ENCODE results near the gene WIPF1. TPM values are rescaled to one million over a fixed set of nuclear protein-coding genes. Genes with fewer than 3 reads are reported as not detected.
A peak's percentile ranks its signal among the peaks of the same experiment; 100 is the strongest.

The WIPF1 gene
- total and polyA plus RNA-seq, 8 donors, result 30.7 to 117 (median 33.4) TPM

DNA sequence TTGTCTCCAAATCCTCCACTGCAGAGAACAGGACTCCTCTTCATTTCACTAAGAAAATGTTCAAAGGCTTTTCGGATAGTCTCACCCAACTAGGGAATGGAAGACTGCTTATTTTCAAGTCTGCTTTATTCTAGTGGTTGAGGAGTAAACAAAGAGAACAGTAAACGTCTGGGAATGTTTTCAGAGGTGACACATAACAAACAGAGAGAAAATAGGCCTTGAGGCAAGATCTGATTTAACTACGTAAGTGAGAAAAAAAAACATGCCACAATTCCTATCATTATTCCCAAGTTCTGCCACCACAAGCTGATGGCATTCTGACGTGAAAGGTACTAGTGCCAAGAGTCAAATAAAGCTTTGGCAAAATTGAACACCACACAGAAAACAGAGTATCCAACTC, 16.7 kb upstream of the WIPF1 start:
- no peak for DNase-seq
- TF ChIP-seq, protein P1, sequence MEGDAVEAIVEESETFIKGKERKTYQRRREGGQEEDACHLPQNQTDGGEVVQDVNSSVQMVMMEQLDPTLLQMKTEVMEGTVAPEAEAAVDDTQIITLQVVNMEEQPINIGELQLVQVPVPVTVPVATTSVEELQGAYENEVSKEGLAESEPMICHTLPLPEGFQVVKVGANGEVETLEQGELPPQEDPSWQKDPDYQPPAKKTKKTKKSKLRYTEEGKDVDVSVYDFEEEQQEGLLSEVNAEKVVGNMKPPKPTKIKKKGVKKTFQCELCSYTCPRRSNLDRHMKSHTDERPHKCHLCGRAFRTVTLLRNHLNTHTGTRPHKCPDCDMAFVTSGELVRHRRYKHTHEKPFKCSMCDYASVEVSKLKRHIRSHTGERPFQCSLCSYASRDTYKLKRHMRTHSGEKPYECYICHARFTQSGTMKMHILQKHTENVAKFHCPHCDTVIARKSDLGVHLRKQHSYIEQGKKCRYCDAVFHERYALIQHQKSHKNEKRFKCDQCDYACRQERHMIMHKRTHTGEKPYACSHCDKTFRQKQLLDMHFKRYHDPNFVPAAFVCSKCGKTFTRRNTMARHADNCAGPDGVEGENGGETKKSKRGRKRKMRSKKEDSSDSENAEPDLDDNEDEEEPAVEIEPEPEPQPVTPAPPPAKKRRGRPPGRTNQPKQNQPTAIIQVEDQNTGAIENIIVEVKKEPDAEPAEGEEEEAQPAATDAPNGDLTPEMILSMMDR (IDR thresholded peaks at IDR 0.05), result no peak

DNA sequence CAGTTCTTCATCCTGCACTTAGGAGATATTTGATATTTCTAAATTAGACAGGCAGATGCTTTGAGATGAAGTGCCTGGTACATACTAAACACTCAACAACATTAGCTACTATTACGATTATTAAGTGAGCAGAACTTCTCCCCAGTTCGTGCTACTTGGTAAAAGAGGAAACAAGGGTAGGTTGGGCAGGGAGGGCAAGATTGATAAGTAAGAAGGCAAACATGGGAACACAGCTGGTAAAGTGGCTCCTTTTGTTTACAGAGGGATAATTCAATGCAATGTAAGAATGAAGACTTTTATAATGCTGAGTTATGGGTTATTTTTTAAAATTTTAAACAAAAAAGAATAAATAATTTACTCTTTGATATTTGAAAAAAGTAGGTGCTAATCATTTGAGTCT, 15.9 kb upstream of the WIPF1 start:
- no peak for ATAC-seq

More for the DNA sequence above, 16.7 kb upstream of the WIPF1 start:
- Histone ChIP-seq H3K27me3 (no peaks in the 10 kb centered on the region), H3K4me1 (peaks cover 4 to 64% of the 10 kb centered on the region in 2 donors), H3K27ac (no peak overlapping the region), H3K36me3 (peaks cover 0 to 16% of the 10 kb centered on the region in 2 donors), H3K4me3 (no peak overlapping the region), H3K9me3 (no peaks in the 10 kb centered on the region)
- peak; percentile 36 for ATAC-seq
- intact Hi-C loops (cut with DNase I), result no loop called here

DNA sequence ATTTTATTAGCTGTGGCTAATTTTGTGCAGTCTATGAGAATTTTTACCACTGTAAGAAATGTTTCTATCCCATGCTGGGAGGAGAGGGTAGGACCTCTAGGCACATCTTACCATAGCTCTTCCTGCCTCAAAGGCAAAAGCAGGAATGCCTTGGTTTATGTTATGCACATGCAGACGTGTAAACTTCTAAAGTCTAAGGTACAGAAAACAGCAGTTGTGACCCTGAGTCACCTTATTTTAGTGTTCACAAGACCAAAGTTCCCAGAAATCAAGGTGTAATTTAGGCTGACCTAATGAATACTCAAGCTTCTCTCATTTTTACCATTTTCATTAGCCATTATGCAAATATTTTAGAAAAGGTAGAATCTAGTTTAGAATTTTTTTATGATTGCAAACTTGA, 15.4 kb upstream of the WIPF1 start:
- peaks cover 4 to 63% of the 10 kb centered on the region in 2 donors for H3K4me1 ChIP-seq
- peaks cover 0 to 20% of the 10 kb centered on the region in 2 donors for H3K36me3 ChIP-seq
- no peaks in the 10 kb centered on the region for H3K9me3 ChIP-seq
- no peaks in the 10 kb centered on the region for H3K27me3 ChIP-seq
- TF ChIP-seq, protein P1 (IDR thresholded peaks at IDR 0.05), result no peak
- ATAC-seq (no peak), DNase-seq (no peak)
- intact Hi-C loops (cut with DNase I), result no loop called here
- no peak overlapping the region for H3K27ac ChIP-seq
- no peak overlapping the region for H3K4me3 ChIP-seq

More for the DNA sequence above, 15.9 kb upstream of the WIPF1 start:
- Histone ChIP-seq H3K9me3 (no peaks in the 10 kb centered on the region), H3K4me1 (peaks cover 4 to 63% of the 10 kb centered on the region in 2 donors), H3K27ac (no peak overlapping the region), H3K36me3 (peaks cover 0 to 20% of the 10 kb centered on the region in 2 donors), H3K27me3 (no peaks in the 10 kb centered on the region), H3K4me3 (no peak overlapping the region)
- TF ChIP-seq, protein P1 (IDR thresholded peaks at IDR 0.05), result no peak
- DNase-seq, result no peak
- intact Hi-C loops (cut with DNase I), result no loop called here

DNA sequence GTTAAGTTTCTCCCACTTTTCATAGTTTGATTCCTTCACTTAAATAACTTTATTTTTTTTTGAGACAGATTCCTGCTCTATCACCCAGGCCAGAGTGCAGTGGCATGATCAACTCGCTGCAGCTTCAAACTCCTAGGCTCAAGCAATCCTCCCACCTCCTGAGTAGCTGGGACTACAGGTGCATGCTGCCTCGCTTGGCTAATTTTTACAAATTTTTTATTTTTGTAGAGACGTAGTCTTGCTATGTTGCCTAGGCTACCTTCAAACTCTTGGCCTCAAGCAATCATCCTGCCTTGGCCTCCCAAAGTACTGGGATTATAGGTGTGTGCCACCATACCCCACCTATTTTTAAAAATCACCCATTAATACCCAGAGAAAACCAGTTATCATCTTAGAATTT, 14.2 kb upstream of the WIPF1 start:
- intact Hi-C loops (cut with DNase I), result no loop called here

DNA sequence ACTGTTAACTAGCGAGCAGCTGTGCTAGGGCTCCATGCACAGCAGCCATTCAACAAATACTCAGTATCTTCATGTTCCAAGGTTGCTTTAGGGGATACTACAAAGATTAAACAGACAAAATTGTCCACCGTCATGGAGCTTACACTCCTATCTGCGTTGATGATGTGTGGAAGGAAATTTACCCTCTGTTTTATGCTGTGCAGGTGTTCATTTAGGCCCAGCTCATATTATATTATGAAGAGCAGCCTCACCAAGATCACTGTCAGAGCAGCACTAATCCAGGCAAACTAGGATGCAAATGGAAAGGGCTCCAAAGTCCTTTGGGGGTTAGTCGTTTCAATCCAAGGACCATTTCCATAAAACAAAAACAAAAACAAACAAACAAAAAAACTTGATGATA, 13.4 kb upstream of the WIPF1 start:
- DNase-seq, result no peak
- Histone ChIP-seq H3K36me3 (peaks cover 0 to 10% of the 10 kb centered on the region in 2 donors), H3K27me3 (no peaks in the 10 kb centered on the region), H3K4me1 (peaks cover 4 to 56% of the 10 kb centered on the region in 2 donors), H3K4me3 (no peak overlapping the region), H3K9me3 (no peaks in the 10 kb centered on the region), H3K27ac (peak overlapping the region in 1 of 2 donors; percentile 0)
- TF ChIP-seq, protein P1 (IDR thresholded peaks at IDR 0.05), result no peak
- ATAC-seq, result no peak
- intact Hi-C loops (cut with DNase I), result no loop called here

More for the DNA sequence above, 14.2 kb upstream of the WIPF1 start:
- H3K9me3 ChIP-seq, result no peaks in the 10 kb centered on the region
- no peak overlapping the region for H3K4me3 ChIP-seq
- peaks cover 4 to 56% of the 10 kb centered on the region in 2 donors for H3K4me1 ChIP-seq
- H3K27me3 ChIP-seq, result no peaks in the 10 kb centered on the region
- ATAC-seq (no peak), DNase-seq (no peak)
- H3K36me3 ChIP-seq, result peaks cover 0 to 12% of the 10 kb centered on the region in 2 donors
- TF ChIP-seq, protein P1 (IDR thresholded peaks at IDR 0.05), result no peak
- no peak overlapping the region for H3K27ac ChIP-seq
